Endothelial cell of umbilical vein (primary cell): Measurements from ENCODE around the gene C5orf24. TPM values are rescaled to one million over a fixed set of nuclear protein-coding genes. Genes with fewer than 3 reads are reported as not detected.

ENCODE experiments used
- BruUV-seq: library from RNA; stranded (reverse); fragments of 400-500 nt; replicated peaks from 2 replicates; lab custom pipeline; 2021; lab: Mats Ljungman, UMichigan
- CTCF ChIA-PET: fragments of 300-600, 350-600 bp; sonication (Branson Sonifier 250); formaldehyde crosslinking; loops from one replicate; lab custom pipeline; 2021; ENCODE audit warnings: antibody characterized with exemption, inconsistent platforms; lab: Charles Lee
- POLR2A ChIA-PET: fragments of 300-600, 350-600 bp; sonication (Branson Sonifier 250); formaldehyde crosslinking; loops from one replicate; lab custom pipeline; 2021; ENCODE audit warnings: antibody characterized with exemption, inconsistent platforms; lab: Charles Lee
- DNase-seq: peaks from one replicate; pipeline ENCODE4 v3.0.0-alpha.2; 2011; ENCODE audit warnings: low read depth, low spot score
- FAIRE-seq: peaks from 2 replicates; lab custom pipeline; 2011; peaks lifted over from hg19 to GRCh38; lab: Jason Lieb, UNC
- H2AFZ ChIP-seq: 2 replicates; pipeline ENCODE4 v1.6.0; 2012; ENCODE audit warnings: low read depth, low read length, control low read depth, inconsistent platforms
- H3K27ac ChIP-seq: 2 replicates; pipeline ENCODE4 v1.5.1; 2011; ENCODE audit warnings: low read depth, mild to moderate bottlenecking, control low read depth, low read length, moderate library complexity; ENCODE audit not compliant: insufficient read depth
- H3K27me3 ChIP-seq, 2 experiments: 2 replicates each; pipeline versions ENCODE4 v1.6.0 to v1.6.1; 2011; ENCODE audit warnings: low read length in 2 of 2, mixed read lengths in 1 of 2; ENCODE audit not compliant: control insufficient read depth in 2 of 2, insufficient read depth in 2 of 2
- H3K36me3 ChIP-seq, 2 experiments: 2 replicates in 1 of 2; 3 replicates in 1 of 2; pipeline ENCODE4 v1.5.1; 2011; ENCODE audit warnings: low read length in 2 of 2, mild to moderate bottlenecking in 1 of 2, moderate library complexity in 1 of 2; ENCODE audit not compliant: control insufficient read depth in 2 of 2, insufficient read depth in 2 of 2; ENCODE audit errors: extremely low read depth in 1 of 2
- H3K4me1 ChIP-seq: 3 replicates; pipeline ENCODE4 v1.5.1; 2011; ENCODE audit warnings: mild to moderate bottlenecking, low read length; ENCODE audit not compliant: control insufficient read depth, insufficient read depth; ENCODE audit errors: extremely low read depth
- H3K4me2 ChIP-seq: 2 replicates; pipeline ENCODE4 v1.6.1; 2011; ENCODE audit warnings: low read length, control low read depth, mixed read lengths; ENCODE audit not compliant: insufficient read depth
- H3K4me3 ChIP-seq, 3 experiments: fragments of 200-600 bp in 1 of 3; sonication (generic), shearing (Covaris generic) in 1 of 3; replicated peaks in 1 of 3; 2 replicates each; pipeline ENCODE4 v1.5.1; 2011 to 2016; ENCODE audit warnings: control low read depth in 3 of 3, low read length in 3 of 3, mild to moderate bottlenecking in 2 of 3, inconsistent platforms in 1 of 3, low read depth in 1 of 3, moderate library complexity in 1 of 3; ENCODE audit not compliant: insufficient read depth in 1 of 3
- H3K79me2 ChIP-seq: 2 replicates; pipeline ENCODE4 v1.6.0; 2012; ENCODE audit warnings: low read length, inconsistent platforms; ENCODE audit not compliant: control insufficient read depth, insufficient read depth
- H3K9ac ChIP-seq: replicated peaks from 2 replicates; pipeline ENCODE3; 2011; ENCODE audit warnings: low read length, control low read depth; ENCODE audit not compliant: insufficient read depth; ENCODE audit errors: extremely low read depth
- H3K9me1 ChIP-seq: replicated peaks from 3 replicates; pipeline ENCODE4 v1.6.0; 2011; ENCODE audit warnings: mild to moderate bottlenecking, low read length; ENCODE audit not compliant: control insufficient read depth, insufficient read depth; ENCODE audit errors: extremely low read depth
- H3K9me3 ChIP-seq: replicated peaks from 2 replicates; pipeline ENCODE4 v1.5.1; 2012; ENCODE audit warnings: low read length, inconsistent platforms; ENCODE audit not compliant: control insufficient read depth, insufficient read depth
- H4K20me1 ChIP-seq: replicated peaks from 2 replicates; pipeline ENCODE3; 2011; ENCODE audit warnings: mild to moderate bottlenecking, low read length; ENCODE audit not compliant: control insufficient read depth, insufficient read depth; ENCODE audit errors: extremely low read depth
- CTCF ChIP-seq, 2 donors: IDR thresholded peaks; 1 replicate in 1 of 2; 2 replicates in 1 of 2; pipeline ENCODE4 v1.5.1; 2011; ENCODE audit warnings: low read length in 2 of 2, mild to moderate bottlenecking in 2 of 2, moderate library complexity in 2 of 2, control low read depth in 1 of 2, inconsistent platforms in 1 of 2, low read depth in 1 of 2; ENCODE audit not compliant: insufficient read depth in 1 of 2; ENCODE audit errors: extremely low read depth in 1 of 2
- EZH2 ChIP-seq: IDR thresholded peaks from 2 replicates; pipeline ENCODE4 v1.6.1; 2012; ENCODE audit warnings: borderline replicate concordance, low read depth, mild to moderate bottlenecking, moderate library complexity, low read length, inconsistent platforms; ENCODE audit not compliant: severe bottlenecking
- FOS ChIP-seq: IDR thresholded peaks from 2 replicates; pipeline ENCODE4 v1.6.1; 2011; ENCODE audit warnings: mild to moderate bottlenecking, low read length, moderate library complexity, borderline replicate concordance; ENCODE audit not compliant: insufficient read depth
- GATA2 ChIP-seq: IDR thresholded peaks from 2 replicates; pipeline ENCODE4 v1.7.0; 2011; ENCODE audit warnings: low read depth, mild to moderate bottlenecking, moderate library complexity, mixed read lengths, low read length; ENCODE audit not compliant: insufficient read length, insufficient read depth
- MYC ChIP-seq: IDR thresholded peaks from one replicate; pipeline ENCODE4 v1.6.1; 2011; ENCODE audit warnings: mild to moderate bottlenecking, low read depth, low read length
- POLR2A ChIP-seq: IDR thresholded peaks from 2 replicates; pipeline ENCODE4 v1.6.1; 2012; ENCODE audit warnings: low read depth, mild to moderate bottlenecking, control low read depth, low read length
- POLR2AphosphoS5 ChIP-seq: IDR thresholded peaks from 2 replicates; pipeline ENCODE4 v1.6.1; 2012; ENCODE audit warnings: low read depth, mild to moderate bottlenecking, control low read depth, low read length, moderate library complexity; ENCODE audit not compliant: insufficient read depth
- dilution Hi-C: fragments of 300-500 bp; cut with MboI; formaldehyde crosslinking; loops from one replicate; pipeline ENCODE4 v1.15.0; 2019; ENCODE audit warnings: low sequenced_read_pairs; ENCODE audit not compliant: extremely low pct_ligation_motif_present
- intact Hi-C: fragments of 100-400 bp; cut with micrococcal nuclease; formaldehyde crosslinking; loops from one replicate; pipeline ENCODE4 v1.10.0; 2022
- polyA plus RNA-seq, 4 experiments: library from polyadenylated mRNA; depleted of rRNA in 3 of 4; stranded (reverse) in 3 of 4; unstranded in 1 of 4; fragments of >200 nt; gene quantifications; 2 replicates each; pipeline versions ENCODE4 v1.2.1 to v1.2.3, GENCODE V29; 2011 to 2012; ENCODE audit warnings: missing spikeins in 1 of 4
- total RNA-seq: library from RNA; stranded (reverse); gene quantifications from 2 replicates; pipeline ENCODE4 v1.2.3, GENCODE V29; 2021

C5orf24 gene
- total and polyA plus RNA-seq, 2 donors (not counting 3 experiments of a cell fraction or from before 2014, with no cell fraction given): 21.7 to 56.2 TPM

GRCh38 chr5:134821841-134822240 lies 23.9 kb upstream of the C5orf24 start:
- dilution Hi-C loops: no loop called here
- no peak overlapping the region for H3K27ac ChIP-seq
- POLR2A ChIA-PET: no interaction called here
- no peaks in the 10 kb centered on the region for H3K9me3 ChIP-seq
- DNase-seq (no peak), FAIRE-seq (no peak)
- no peak for TF ChIP-seq POLR2A
- no peak for TF ChIP-seq GATA2
- peaks cover 3% of the 10 kb centered on the region for H3K4me1 ChIP-seq
- intact Hi-C loops: no loop called here
- H3K4me3 ChIP-seq: no peak overlapping the region
- no peaks in the 10 kb centered on the region for H3K9me1 ChIP-seq
- no peaks in the 10 kb centered on the region for H3K27me3 ChIP-seq
- H4K20me1 ChIP-seq: no peaks in the 10 kb centered on the region
- no peak overlapping the region for H3K4me2 ChIP-seq
- peaks cover 1% of the 10 kb centered on the region for H3K79me2 ChIP-seq
- H3K36me3 ChIP-seq: peaks cover 10 to 21% of the 10 kb centered on the region in 2 experiments
- H3K9ac ChIP-seq: no peak overlapping the region
- no TSS peak for BruUV-seq
- CTCF ChIA-PET: interaction anchor here (1.7 kb wide), 1 partner anchor 11 kb away, joined by 3 read pairs; no protein-coding TSS in a partner anchor
- H2AFZ ChIP-seq: no peak overlapping the region

GRCh38 chr5:134824681-134825080 lies 21.1 kb upstream of the C5orf24 start:
- no peak overlapping the region for H2AFZ ChIP-seq
- CTCF ChIA-PET: interaction anchor here (1.3 to 2.1 kb wide), 4 partner anchors 17 to 80 kb away, joined by 4 to 9 read pairs (median 6); partner anchors contain the start of gene PCBD2
- peaks cover 1% of the 10 kb centered on the region for H3K79me2 ChIP-seq
- H3K9ac ChIP-seq: no peak overlapping the region
- DNase-seq (no peak), FAIRE-seq (no peak)
- peaks cover 4 to 15% of the 10 kb centered on the region in 2 experiments for H3K36me3 ChIP-seq
- BruUV-seq: no TSS peak
- intact Hi-C loops (no loop called here), dilution Hi-C loops (no loop called here)
- H3K4me1 ChIP-seq: peaks cover 3% of the 10 kb centered on the region
- no peaks in the 10 kb centered on the region for H3K9me1 ChIP-seq
- H3K4me3 ChIP-seq: no peak overlapping the region
- no peak overlapping the region for H3K4me2 ChIP-seq
- H3K9me3 ChIP-seq: no peaks in the 10 kb centered on the region
- no peaks in the 10 kb centered on the region for H4K20me1 ChIP-seq
- H3K27me3 ChIP-seq: no peaks in the 10 kb centered on the region
- POLR2A ChIA-PET: no interaction called here
- TF ChIP-seq EZH2: no peak
- no peak for TF ChIP-seq POLR2A
- TF ChIP-seq FOS: no peak
- no peak for TF ChIP-seq CTCF (IDR thresholded peaks at IDR 0.05; ENCODE audit: extremely low read depth in 1 of 2, insufficient read depth in 1 of 2, low read depth in 1 of 2, low read length in 2 of 2)
- no peak for TF ChIP-seq GATA2
- TF ChIP-seq POLR2AphosphoS5: no peak
- TF ChIP-seq MYC: no peak
- H3K27ac ChIP-seq: no peak overlapping the region
